Muscle of leg (tissue), 11 donors: Measurements from ENCODE around the gene THOC6. TPM values are rescaled to one million over a fixed set of nuclear protein-coding genes. Genes with fewer than 3 reads are reported as not detected.

Source experiments
- DNase-seq: peaks from one replicate; pipeline ENCODE4 v3.0.0; 2013
- H3K27ac ChIP-seq: one replicate; pipeline ENCODE4 v1.5.1; 2013; ENCODE audit warnings: mild to moderate bottlenecking, low read length, control low read depth
- H3K27me3 ChIP-seq: one replicate; pipeline ENCODE4 v1.6.1; 2013; ENCODE audit warnings: low read length; ENCODE audit not compliant: control insufficient read depth, insufficient read depth
- H3K36me3 ChIP-seq: one replicate; pipeline ENCODE4 v1.6.1; 2013; ENCODE audit warnings: low read length; ENCODE audit not compliant: control insufficient read depth, insufficient read depth
- H3K4me1 ChIP-seq: one replicate; pipeline ENCODE4 v1.6.1; 2013; ENCODE audit warnings: low read length; ENCODE audit not compliant: control insufficient read depth, insufficient read depth
- H3K4me3 ChIP-seq: one replicate; pipeline ENCODE4 v1.5.1; 2013; ENCODE audit warnings: low read length, control low read depth
- H3K9me3 ChIP-seq: replicated peaks from 2 replicates; pipeline ENCODE4 v1.6.1; 2013; ENCODE audit warnings: low read depth, low read length; ENCODE audit not compliant: control insufficient read depth
- WGBS: methylation state at CpG from one replicate; pipeline ENCODE4 v1.1.5; 2013; ENCODE audit warnings: missing lambda C conversion rate; ENCODE audit not compliant: insufficient coverage; 5-methylcytosine and 5-hydroxymethylcytosine counted together
- polyA plus RNA-seq, 8 donors: library from polyadenylated mRNA; unstranded; fragments of 120-200 nt; gene quantifications; one replicate each; pipeline versions ENCODE4 v1.2.1 to v1.2.3, GENCODE V29; 2013; ENCODE audit warnings: inconsistent platforms in 1 of 8, low replicate concordance in 1 of 8; ENCODE audit not compliant: insufficient read length in 8 of 8, insufficient read depth in 1 of 8
- total RNA-seq: library from RNA; stranded (reverse); fragments of 120-200 nt; gene quantifications from one replicate; pipeline ENCODE4 v1.2.4, GENCODE V29; 2013

Gene THOC6
- total and polyA plus RNA-seq, 9 donors, result 15.0 to 25.5 (median 21.7) TPM

- H3K4me1 ChIP-seq, result peaks cover 58% of the 10 kb centered on the region
- no peaks in the 10 kb centered on the region for H3K36me3 ChIP-seq
- H3K27ac ChIP-seq, result no peak overlapping the region
- H3K9me3 ChIP-seq, result no peaks in the 10 kb centered on the region
- H3K27me3 ChIP-seq, result peaks cover 17% of the 10 kb centered on the region
- H3K4me3 ChIP-seq, result no peak overlapping the region
- DNase-seq, result no peak
- 42% methylated on average over 7 of the region's 8 CpGs for WGBS
Measured at GRCh38 chr16:2988590-2989099, 35.2 kb upstream of the THOC6 start.

DNA sequence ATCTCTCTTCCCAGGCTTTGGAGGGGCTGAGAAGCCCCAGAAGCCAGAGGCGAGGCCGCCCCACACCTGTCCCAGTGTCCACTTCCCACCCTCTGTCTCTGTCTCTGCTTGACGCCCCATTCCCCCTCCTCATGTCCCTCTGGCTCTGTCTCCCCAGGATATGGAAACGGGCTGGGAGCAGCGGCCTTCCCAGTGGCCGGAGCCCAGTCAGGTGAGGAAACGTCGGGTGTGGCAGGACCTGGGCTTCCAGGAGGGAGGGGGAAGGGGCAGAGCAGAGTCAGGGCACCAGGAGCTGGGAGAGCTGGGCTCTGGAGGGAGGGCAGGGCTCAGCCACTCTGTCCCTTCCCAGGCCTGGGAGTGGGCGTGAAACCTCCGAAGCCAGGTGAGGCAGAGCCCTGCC lies 32.9 kb upstream of the THOC6 start:
- peaks cover 37% of the 10 kb centered on the region for H3K4me1 ChIP-seq
- no peak overlapping the region for H3K27ac ChIP-seq
- WGBS, result 59% methylated on average over 5 of the region's 10 CpGs
- H3K27me3 ChIP-seq, result peaks cover 14% of the 10 kb centered on the region
- no peak overlapping the region for H3K4me3 ChIP-seq
- H3K36me3 ChIP-seq, result no peaks in the 10 kb centered on the region
- no peak for DNase-seq
- H3K9me3 ChIP-seq, result no peaks in the 10 kb centered on the region

GRCh38 chr16:2991566-2992261 lies 32.1 kb upstream of the THOC6 start:
- no peak overlapping the region for H3K4me3 ChIP-seq
- DNase-seq, result no peak
- no CpG with 5 or more reads among the region's 12 CpGs for WGBS
- no peak overlapping the region for H3K27ac ChIP-seq
- H3K9me3 ChIP-seq, result no peaks in the 10 kb centered on the region
- peaks cover 20% of the 10 kb centered on the region for H3K27me3 ChIP-seq
- H3K36me3 ChIP-seq, result no peaks in the 10 kb centered on the region
- peaks cover 28% of the 10 kb centered on the region for H3K4me1 ChIP-seq

DNA sequence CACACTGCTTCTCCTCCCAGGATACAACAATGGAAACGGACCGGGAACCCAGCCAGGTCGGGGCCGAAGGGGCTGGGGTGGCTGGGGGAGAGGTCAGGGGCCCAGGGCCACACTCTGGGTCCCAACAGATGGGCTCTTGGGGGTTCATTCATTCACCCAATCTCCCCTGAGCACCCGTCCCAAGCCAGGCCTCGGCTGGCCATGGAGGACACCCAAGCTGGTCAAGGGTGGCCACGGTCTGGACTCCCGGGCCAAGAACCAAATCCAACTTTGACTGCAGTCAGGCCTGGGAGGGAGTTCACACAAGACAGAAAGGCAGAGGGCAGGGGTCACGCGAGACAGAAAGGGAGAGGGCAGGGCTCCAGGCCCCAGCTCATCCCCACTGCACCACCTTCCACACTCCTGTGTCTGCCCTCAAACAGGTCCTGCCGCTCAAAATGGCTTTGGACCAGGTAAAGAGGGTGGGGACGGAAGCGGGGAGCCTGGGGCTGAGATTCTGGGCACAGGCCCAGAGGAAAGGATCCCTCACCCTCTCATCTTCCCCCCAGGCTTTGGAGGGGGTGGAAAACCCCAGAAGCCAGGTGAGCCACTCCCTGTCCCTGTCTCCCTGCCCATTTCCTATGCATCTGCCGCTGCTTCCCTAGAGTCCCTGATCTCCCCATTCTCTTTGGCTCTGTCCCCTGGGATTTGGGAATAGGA lies 31.3 kb upstream of the THOC6 start:
- Histone ChIP-seq H3K4me3 (no peak overlapping the region), H3K9me3 (no peaks in the 10 kb centered on the region)

GRCh38 chr16:2996298-2996697 lies 27.5 kb upstream of the THOC6 start:
- H3K27me3 ChIP-seq, result peaks cover 23% of the 10 kb centered on the region
- H3K36me3 ChIP-seq, result no peaks in the 10 kb centered on the region
- WGBS, result 39% methylated on average over 5 of the region's 13 CpGs
- H3K9me3 ChIP-seq, result no peaks in the 10 kb centered on the region
- no peak overlapping the region for H3K27ac ChIP-seq
- no peaks in the 10 kb centered on the region for H3K4me1 ChIP-seq
- DNase-seq, result no peak
- H3K4me3 ChIP-seq, result no peak overlapping the region

More for the DNA sequence above, 31.3 kb upstream of the THOC6 start:
- no peak for DNase-seq
- 75% methylated on average over 9 of the region's 14 CpGs for WGBS
- no peaks in the 10 kb centered on the region for H3K36me3 ChIP-seq
- H3K27ac ChIP-seq, result no peak overlapping the region
- H3K27me3 ChIP-seq, result peaks cover 21% of the 10 kb centered on the region
- peaks cover 20% of the 10 kb centered on the region for H3K4me1 ChIP-seq

GRCh38 chr16:2999929-3000328 lies 23.9 kb upstream of the THOC6 start:
- Histone ChIP-seq H3K4me1 (peaks cover 7% of the 10 kb centered on the region), H3K9me3 (no peaks in the 10 kb centered on the region), H3K36me3 (no peaks in the 10 kb centered on the region), H3K27me3 (peaks cover 37% of the 10 kb centered on the region), H3K27ac (no peak overlapping the region), H3K4me3 (no peak overlapping the region)
- no peak for DNase-seq
- 73% methylated on average over 5 of the region's 6 CpGs for WGBS

DNA sequence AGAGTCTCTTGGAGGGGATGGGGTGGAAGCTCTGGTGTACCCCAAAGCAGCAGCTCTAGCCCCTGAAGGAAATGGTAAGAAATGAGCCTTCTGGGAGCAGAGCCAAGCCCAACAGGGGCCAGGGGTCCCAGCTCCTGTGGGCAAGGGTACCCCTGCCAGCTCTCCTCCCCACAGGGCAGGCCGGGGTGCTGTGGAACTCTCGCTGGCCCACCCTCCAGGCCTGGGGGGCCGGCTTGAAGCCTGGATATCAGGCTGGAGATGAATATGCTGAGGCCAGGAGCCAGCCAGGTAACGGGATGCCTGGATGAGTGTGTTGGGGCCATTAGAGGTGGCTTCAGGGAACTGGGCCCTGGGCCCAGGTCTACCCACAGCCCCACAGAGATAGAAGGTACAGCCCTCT lies 23.3 kb upstream of the THOC6 start:
- Histone ChIP-seq H3K4me1 (peaks cover 9% of the 10 kb centered on the region), H3K4me3 (no peak overlapping the region), H3K9me3 (no peaks in the 10 kb centered on the region), H3K27me3 (peaks cover 43% of the 10 kb centered on the region), H3K36me3 (no peaks in the 10 kb centered on the region), H3K27ac (no peak overlapping the region)
- no peak for DNase-seq
- 38% methylated on average over 1 of the region's 4 CpGs for WGBS

GRCh38 chr16:3001316-3001715 lies 22.5 kb upstream of the THOC6 start:
- DNase-seq, result no peak
- Histone ChIP-seq H3K36me3 (no peaks in the 10 kb centered on the region), H3K4me1 (peaks cover 12% of the 10 kb centered on the region), H3K27ac (no peak overlapping the region), H3K9me3 (no peaks in the 10 kb centered on the region), H3K4me3 (no peak overlapping the region), H3K27me3 (peaks cover 50% of the 10 kb centered on the region)
- 57% methylated on average over 6 of the region's 12 CpGs for WGBS

DNA sequence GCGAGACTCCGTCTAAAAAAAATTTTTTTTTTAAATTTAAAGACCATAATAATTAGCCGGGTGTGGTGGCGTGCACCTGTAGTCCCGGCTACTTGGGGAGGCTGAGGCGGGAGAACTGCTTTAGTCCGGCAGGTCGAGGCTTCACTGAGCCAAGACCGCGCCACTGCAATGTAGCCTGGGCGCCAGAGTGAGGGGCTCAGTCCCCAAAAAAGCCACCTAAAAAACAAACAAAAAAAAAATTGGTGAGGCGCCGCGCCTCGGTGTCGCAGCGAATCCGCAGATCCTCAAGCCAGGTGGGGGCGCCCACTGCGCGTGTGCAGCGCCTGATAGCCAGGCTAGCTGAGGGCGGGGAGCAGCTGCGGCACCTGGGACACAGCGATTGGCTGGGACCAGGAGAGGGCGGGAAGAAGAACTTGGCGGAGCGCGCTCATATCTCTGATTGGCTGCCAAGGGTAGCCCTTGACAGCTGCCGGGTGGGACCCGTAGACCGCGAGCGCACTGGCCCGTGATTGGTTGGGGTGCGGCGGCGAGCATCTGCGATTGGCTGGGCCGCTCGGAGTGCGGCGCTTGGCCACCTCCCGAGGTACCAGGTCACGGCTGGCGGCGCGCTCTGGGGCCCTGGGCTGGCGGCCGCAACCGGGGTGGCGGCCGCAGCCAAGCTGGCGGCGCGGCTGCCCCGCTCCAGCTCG lies 20.1 kb upstream of the THOC6 start:
- Histone ChIP-seq H3K27ac (no peak overlapping the region), H3K36me3 (no peaks in the 10 kb centered on the region), H3K4me3 (no peak overlapping the region), H3K27me3 (peaks cover 65% of the 10 kb centered on the region), H3K9me3 (no peaks in the 10 kb centered on the region), H3K4me1 (peaks cover 30% of the 10 kb centered on the region)
- peak; percentile 98 for DNase-seq
- WGBS, result 2% methylated on average over 47 of the region's 58 CpGs

- Histone ChIP-seq H3K27ac (no peak overlapping the region), H3K4me1 (peaks cover 31% of the 10 kb centered on the region), H3K36me3 (no peaks in the 10 kb centered on the region), H3K27me3 (peaks cover 69% of the 10 kb centered on the region), H3K9me3 (no peaks in the 10 kb centered on the region), H3K4me3 (no peak overlapping the region)
- no peak for DNase-seq
- under 1% methylated on average over 66 of the region's 67 CpGs for WGBS
Measured at GRCh38 chr16:3004319-3004718, 19.5 kb upstream of the THOC6 start.
